Measurements from ENCODE around the gene PKP2. TPM values are rescaled to one million over a fixed set of nuclear protein-coding genes. Genes with fewer than 3 reads are reported as not detected.

PKP2 gene
- total and polyA plus RNA-seq, 2 of the 8 experiments (the other 6 are each of a cell fraction or from before 2014, with no cell fraction given), result 9.6 to 44.8 TPM

DNA sequence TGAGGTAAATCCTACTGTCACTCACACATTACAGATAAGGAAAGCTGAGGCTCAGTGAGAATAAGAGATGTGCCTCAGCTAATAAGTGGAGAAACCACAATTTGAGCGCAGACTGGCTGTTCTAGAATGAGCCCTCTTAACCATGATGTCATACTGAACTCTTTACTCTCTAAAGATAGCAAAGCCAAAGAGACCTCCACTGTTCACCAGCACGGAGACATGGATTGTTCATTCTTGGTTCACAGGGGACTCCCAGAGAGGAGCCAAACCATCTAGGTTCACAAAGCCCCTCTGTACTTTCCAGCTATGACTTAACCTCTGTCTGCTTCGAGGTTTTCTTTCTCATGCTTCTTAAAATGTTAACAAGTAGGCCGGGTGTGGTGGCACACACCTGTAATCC lies 108.2 kb downstream of the PKP2 start:
- Histone ChIP-seq H2BK120ac (replicated peaks; ENCODE audit: low read depth, low read length) (no peak overlapping the region), H3K79me1 (ENCODE audit: low read depth, low read length) (no peaks in the 10 kb centered on the region), H3K4me3 (ENCODE audit: extremely low read depth in 1 of 4, insufficient read depth in 2 of 4, low read depth in 3 of 4, low read length in 4 of 4) (no peak overlapping the region), H3K14ac (ENCODE audit: insufficient read length) (no peak overlapping the region), H3K23ac (ENCODE audit: insufficient read length) (no peak overlapping the region), H3K4me2 (ENCODE audit: insufficient read depth in 1 of 2, low read depth in 2 of 2, low read length in 2 of 2) (no peak overlapping the region), H4K20me1 (replicated peaks in 1 of 2; ENCODE audit: control insufficient read depth in 1 of 2, insufficient read depth in 2 of 2, low read length in 2 of 2) (no peaks in the 10 kb centered on the region), H3K36me3 (ENCODE audit: control insufficient read depth in 2 of 4, insufficient read depth in 4 of 4, low read length in 3 of 4) (peaks cover 0 to 13% (median 2%) of the 10 kb centered on the region in 4 experiments; a peak in 2 of 8 replicates), H4K8ac (ENCODE audit: extremely low read depth, insufficient read depth, low read length) (no peak overlapping the region), H2AK5ac (ENCODE audit: low read depth, low read length) (no peak overlapping the region), H3K9me3 (ENCODE audit: insufficient read depth in 2 of 2, low read depth in 1 of 2, low read length in 1 of 2) (no peaks in the 10 kb centered on the region), H3K9ac (replicated peaks in 1 of 4; ENCODE audit: extremely low read depth in 1 of 4, low read depth in 3 of 4, low read length in 3 of 4) (no peak overlapping the region), H3K4me1 (replicated peaks in 1 of 4; ENCODE audit: control insufficient read depth in 3 of 4, insufficient read depth in 4 of 4, low read length in 3 of 4) (no peaks in the 10 kb centered on the region), H3K56ac (replicated peaks; ENCODE audit: insufficient read length, low read depth, low read length) (no peak overlapping the region), H3K23me2 (ENCODE audit: low read depth, low read length) (no peaks in the 10 kb centered on the region), H2AFZ (ENCODE audit: low read length) (no peak overlapping the region), H2BK12ac (ENCODE audit: low read depth, low read length) (no peak overlapping the region), H4K91ac (replicated peaks; ENCODE audit: insufficient read length, low read length) (no peak overlapping the region), H2BK20ac (ENCODE audit: low read length) (no peak overlapping the region), H3K27me3 (replicated peaks in 1 of 4; ENCODE audit: control insufficient read depth in 3 of 4, extremely low read depth in 1 of 4, insufficient read depth in 3 of 4, low read length in 3 of 4) (no peaks in the 10 kb centered on the region), H3K4ac (replicated peaks; ENCODE audit: insufficient read length, low read depth, low read length) (no peak overlapping the region), H3K27ac (ENCODE audit: low read depth, low read length) (no peak overlapping the region), H3K18ac (ENCODE audit: extremely low read depth, low read length) (no peak overlapping the region), H2BK5ac (ENCODE audit: low read depth, low read length) (no peak overlapping the region), H3K79me2 (ENCODE audit: control insufficient read depth in 1 of 2, insufficient read depth in 2 of 2, low read length in 2 of 2) (no peaks in the 10 kb centered on the region), H2BK15ac (ENCODE audit: low read length) (no peak overlapping the region), H4K5ac (ENCODE audit: insufficient read length, low read depth, low read length) (no peak overlapping the region)
- 89% methylated on average over 4 of the region's 4 CpGs; no CpG with 5 or more reads in 1 of the 2 experiments for WGBS, 2 experiments (ENCODE audit: extremely low coverage in 1 of 2, insufficient coverage in 1 of 2, insufficient read length in 1 of 2, insufficient replicate concordance in 2 of 2, low coverage in 1 of 2, low lambda C conversion rate in 2 of 2, missing lambda C conversion rate in 1 of 2)
- no peak for TF ChIP-seq CHD2 (IDR thresholded peaks at IDR 0.05; ENCODE audit: low read length)
- TF ChIP-seq BCL11A (IDR thresholded peaks at IDR 0.05; ENCODE audit: low read depth in 2 of 2, low read length in 2 of 2), result no peak
- TF ChIP-seq RFX5 (IDR thresholded peaks at IDR 0.05; ENCODE audit: borderline replicate concordance, low read depth, low read length), result no peak
- no peak for TF ChIP-seq SRF (IDR thresholded peaks at IDR 0.05; ENCODE audit: low read depth, low read length)
- TF ChIP-seq GTF2F1 (IDR thresholded peaks at IDR 0.05; ENCODE audit: borderline replicate concordance, low read depth, low read length), result no peak
- no peak for TF ChIP-seq SIRT6 (IDR thresholded peaks at IDR 0.05; ENCODE audit: low read length)
- no peak for TF ChIP-seq EP300 (IDR thresholded peaks at IDR 0.05; ENCODE audit: borderline replicate concordance in 1 of 2, low read depth in 2 of 2, low read length in 2 of 2)
- no peak for TF ChIP-seq TAF7 (optimal IDR thresholded peaks at IDR 0.05; ENCODE audit: borderline replicate concordance, low read depth, low read length)
- no peak for TF ChIP-seq RAD21 (IDR thresholded peaks at IDR 0.05 in 1 of 2, conservative IDR thresholded peaks at IDR 0.05 in 1 of 2; ENCODE audit: low read depth in 2 of 2, low read length in 2 of 2)
- no peak for TF ChIP-seq ZNF274 (IDR thresholded peaks at IDR 0.05; ENCODE audit: borderline replicate concordance, extremely low read depth, low read length)
- DNase-seq (ENCODE audit: low read depth in 1 of 2, low spot score in 2 of 2) (no peak), FAIRE-seq (no peak)
- ChIA-PET CTCF (ENCODE audit: partially characterized antibody) (interaction anchor here (1.4 kb wide), 1 partner anchor 47 kb away, joined by 3 read pairs; no protein-coding TSS in a partner anchor), POLR2A (ENCODE audit: partially characterized antibody) (interaction anchor here (0.6 kb wide), 1 partner anchor 1157 kb away, joined by 3 read pairs; no protein-coding TSS in a partner anchor)
